GM23248 (cell line): Measurements from ENCODE around the gene CCDC24.

Source experiments
- EZH2 ChIP-seq: fragments of 200-600 bp; sonication (generic); IDR thresholded peaks from 2 replicates; pipeline ENCODE4 v1.6.1; 2018; ENCODE audit warnings: antibody characterized with exemption, mild to moderate bottlenecking; ENCODE audit not compliant: insufficient read depth, poor library complexity, severe bottlenecking
- EZH2phosphoT487 ChIP-seq: fragments of 200-600 bp; sonication (generic); IDR thresholded peaks from 2 replicates; pipeline ENCODE4 v1.6.1; 2018; ENCODE audit warnings: antibody characterized with exemption, moderate library complexity, mild to moderate bottlenecking, low read depth; ENCODE audit not compliant: insufficient read depth

DNA sequence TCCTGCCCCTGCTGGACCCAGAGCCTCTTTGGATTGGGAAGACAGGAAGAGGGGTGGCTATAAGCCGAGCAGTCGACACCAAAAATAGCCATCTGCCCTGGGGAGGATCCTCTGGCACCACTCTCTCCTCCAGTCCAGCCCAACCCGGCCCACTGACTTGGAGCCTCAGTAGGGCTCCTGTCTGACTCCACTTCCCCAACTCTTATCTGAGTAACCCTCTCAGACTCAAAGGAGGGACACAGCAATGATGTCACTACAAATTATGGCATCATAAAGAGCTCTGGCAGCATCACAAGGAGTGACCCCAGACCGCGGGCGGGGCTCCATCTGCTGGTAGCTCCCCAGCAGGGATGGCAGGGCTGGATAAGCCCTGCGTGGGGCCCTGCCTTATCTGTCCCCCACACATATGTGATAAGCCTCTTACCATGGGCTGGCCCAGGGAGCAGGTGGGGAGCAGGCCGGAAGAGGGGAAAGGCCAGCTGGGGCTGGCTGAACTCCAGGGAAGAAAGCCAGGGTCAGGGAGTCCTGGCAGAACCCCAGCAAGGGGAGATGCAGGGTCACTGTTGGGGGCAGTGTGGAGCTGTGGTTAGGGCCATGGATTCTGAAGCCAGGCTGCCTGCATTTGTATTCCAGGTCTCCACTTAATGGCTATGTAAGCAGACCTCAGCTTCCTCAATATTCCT is 44.5 kb downstream of the CCDC24 start:
- TF ChIP-seq EZH2: no peak
- TF ChIP-seq EZH2phosphoT487: no peak
